ENCODE measurements around the gene FUBP3.
"Not testable (repeated sequence)": the region's sequence is repeated elsewhere in the genome, so short reads cannot be mapped to it uniquely, and the experiment has no call there.

FUBP3 gene

DNA sequence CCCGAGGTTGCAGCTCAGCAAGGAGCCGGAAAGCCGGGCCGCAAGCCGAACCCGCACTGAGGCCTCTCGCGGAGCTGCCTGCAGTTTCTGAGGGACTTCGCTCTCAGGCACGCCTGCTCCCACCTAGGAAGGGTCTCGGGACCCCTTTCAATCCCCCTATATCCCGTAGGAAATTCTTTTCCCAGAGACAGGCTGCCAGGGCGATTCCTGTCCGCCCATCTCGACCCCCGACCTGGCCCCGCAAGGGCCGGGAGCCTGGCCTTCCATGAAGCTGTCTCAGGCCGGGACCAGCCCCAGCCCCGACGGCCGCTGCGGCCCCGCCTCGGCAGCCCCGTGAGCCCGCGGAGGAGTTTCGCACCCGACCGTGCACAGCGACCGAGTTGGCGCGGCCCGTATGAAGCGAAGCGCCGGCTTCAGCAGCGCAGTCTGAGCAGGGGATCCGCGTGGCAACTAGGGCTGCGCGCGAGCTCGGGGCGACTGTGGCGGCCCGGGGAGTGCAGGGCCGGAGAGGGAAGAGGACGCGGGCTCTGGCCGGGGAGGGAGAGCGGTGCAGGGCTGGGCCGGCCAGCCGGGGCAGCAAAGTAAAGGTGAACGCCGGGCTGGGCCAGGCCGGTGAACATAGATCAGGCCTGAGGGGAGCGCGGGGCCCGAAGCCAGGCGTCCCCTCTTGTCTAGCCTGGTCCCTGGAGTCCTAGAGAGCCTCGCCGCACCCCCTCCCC, 84.0 kb downstream of the FUBP3 start:
- no peak for DNase-seq

- DNase-seq: no peak
Observed at GRCh38 chr9:130663977-130664250, 84.5 kb downstream of the FUBP3 start.

DNA sequence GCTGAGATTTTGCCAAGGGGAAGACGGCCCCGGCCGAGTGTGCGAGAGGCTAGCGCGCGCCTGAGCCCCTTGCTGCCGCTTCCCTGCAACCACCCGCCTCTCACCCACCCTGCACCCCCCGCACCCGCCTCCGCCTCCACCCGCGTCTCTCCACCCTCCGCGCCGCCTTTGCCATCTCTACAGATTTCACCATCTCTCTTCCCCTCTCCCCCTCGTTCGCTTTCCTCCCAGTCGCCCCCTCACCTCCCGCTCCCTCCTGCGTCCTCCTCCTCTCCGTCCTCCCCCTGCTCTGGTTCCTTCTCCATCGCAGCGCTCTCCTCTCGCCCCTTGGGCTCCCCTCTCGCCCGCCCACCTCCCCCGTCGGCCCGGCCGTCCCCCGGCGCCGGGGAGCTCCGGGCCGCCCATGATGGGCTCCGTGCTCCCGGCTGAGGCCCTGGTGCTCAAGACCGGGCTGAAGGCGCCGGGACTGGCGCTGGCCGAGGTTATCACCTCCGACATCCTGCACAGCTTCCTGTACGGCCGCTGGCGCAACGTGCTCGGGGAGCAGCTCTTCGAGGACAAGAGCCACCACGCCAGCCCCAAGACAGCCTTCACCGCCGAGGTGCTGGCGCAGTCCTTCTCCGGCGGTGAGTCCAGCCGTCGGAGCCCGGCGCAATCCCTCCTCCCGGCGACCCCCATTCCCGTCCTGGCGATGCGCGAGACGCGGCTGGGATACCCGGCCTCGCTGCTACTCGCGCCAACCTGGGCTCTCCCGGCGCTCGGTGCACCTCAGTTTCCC, 85.1 kb downstream of the FUBP3 start, which contains the start of gene PRDM12:
TSS of gene PRDM12 (plus strand) at position 344 of the 778 bp plus-strand sequence. CDS start at position 404, 60 bp downstream.
- no peak for DNase-seq

DNA sequence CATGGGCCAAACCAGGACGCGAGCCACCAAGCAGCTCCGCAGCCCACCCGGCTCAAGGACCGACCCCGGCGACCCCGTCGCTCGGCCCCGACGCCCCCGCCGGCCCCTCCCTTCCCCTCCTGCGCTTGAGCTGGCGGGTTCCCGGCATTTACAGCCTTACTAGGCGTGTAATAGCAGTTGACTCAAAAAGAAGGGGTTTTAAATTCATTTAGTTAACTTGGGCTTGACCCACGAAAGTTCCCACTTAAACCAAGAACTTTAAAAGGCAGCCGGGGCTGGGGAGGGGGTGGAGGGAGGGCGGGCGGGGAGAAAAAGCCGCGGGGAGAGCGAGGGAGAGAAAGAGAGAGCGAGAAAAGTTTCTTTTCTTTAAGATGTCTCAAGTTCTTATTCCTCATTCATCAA, 85.7 kb downstream of the FUBP3 start:
- no peak for DNase-seq

GRCh38 chr9:130665431-130666392, 86.3 kb downstream of the FUBP3 start:
- no peak for DNase-seq

GRCh38 chr9:130666393-130667119, 87.2 kb downstream of the FUBP3 start:
- DNase-seq: no peak

DNA sequence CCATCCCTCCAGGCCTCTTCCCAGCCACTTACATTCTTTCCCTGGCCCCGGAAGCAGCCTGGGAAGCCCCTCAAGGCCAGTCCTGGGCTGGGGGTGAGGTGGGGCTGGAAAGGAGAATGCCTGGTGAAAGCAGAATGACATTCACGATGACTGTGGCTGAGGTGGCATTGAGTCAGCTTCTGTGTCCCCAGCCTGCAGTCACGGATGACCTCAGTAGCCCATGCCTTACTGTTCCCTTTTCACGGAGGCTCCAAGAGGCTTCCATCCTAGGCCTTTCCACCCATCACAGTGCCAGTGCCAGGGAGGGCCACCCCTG, 87.7 kb downstream of the FUBP3 start:
- DNase-seq: peak; percentile 40

DNA sequence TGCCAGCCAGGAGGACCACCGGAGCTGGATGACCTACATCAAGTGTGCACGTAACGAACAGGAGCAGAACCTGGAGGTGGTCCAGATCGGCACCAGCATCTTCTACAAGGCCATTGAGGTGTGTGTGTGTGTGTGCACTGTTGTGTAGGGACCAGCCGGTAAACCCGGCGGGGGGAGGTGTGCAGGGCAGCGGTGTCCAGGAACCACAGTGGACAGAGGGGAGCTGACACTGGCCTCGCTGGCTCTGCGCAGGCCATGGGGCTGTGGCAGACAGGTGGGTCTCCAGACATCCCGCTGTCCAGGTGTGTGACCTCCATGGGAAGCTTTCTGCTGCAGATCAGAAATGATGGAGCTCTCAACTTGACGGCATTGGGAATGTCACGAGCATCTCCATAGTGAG, 88.8 kb downstream of the FUBP3 start:
- DNase-seq: no peak

- no peak for DNase-seq
Observed at GRCh38 chr9:130668659-130669058, 89.3 kb downstream of the FUBP3 start.

- no peak for DNase-seq
Observed at GRCh38 chr9:130669965-130670364, 90.6 kb downstream of the FUBP3 start.

GRCh38 chr9:130670644-130671043, 91.3 kb downstream of the FUBP3 start:
- DNase-seq: peak; percentile 27

- no peak for DNase-seq
Observed at GRCh38 chr9:130672466-130672865, 93.1 kb downstream of the FUBP3 start.

GRCh38 chr9:130672933-130673615, 93.7 kb downstream of the FUBP3 start:
- DNase-seq: peak; percentile 20

DNA sequence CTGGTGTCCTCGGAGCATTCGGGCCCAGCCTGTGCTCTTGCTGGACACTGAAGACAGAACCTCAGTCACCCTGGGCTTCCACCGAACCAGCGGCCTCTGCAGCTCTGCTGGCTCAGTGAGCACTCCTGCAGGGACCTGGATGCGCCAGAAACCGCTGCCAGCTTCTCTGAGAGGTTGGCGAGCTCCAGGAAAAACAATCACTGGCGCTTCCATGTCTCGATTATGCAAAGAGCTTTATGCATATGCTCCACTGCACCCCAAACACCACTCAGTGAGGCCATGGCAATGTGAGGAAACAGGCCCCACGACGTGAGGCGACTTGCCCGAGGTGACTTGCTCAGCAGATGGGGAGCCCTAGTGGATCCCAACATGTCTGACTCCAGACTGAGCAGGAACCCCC, 96.0 kb downstream of the FUBP3 start:
- DNase-seq: no peak

DNA sequence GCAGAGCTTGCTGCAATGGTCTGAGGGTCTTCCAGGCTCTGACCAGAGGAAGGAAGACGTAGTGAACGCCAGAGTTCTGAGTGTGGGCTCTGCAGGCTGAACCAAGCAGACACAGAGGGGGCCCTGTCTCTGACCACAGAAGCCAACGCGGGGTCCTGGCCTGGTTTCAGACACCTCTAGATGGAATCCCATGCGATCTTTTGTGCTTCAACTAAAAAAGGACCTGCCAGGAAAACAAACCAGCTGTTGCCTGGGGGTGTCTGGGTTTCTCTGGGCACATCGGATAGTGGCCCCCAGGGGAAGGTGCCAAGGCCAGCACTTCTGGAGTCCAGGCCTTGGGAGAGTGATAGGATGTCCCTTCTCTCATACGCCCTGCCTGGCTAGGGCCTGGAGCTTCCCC, 97.9 kb downstream of the FUBP3 start:
- DNase-seq: no peak

GRCh38 chr9:130680836-130681768, 101.7 kb downstream of the FUBP3 start:
- peak; percentile 83 for DNase-seq

- no peak for DNase-seq
Observed at GRCh38 chr9:130681769-130682420, 102.5 kb downstream of the FUBP3 start.

GRCh38 chr9:130682421-130683121, 103.2 kb downstream of the FUBP3 start:
- DNase-seq: peak; percentile 70

DNA sequence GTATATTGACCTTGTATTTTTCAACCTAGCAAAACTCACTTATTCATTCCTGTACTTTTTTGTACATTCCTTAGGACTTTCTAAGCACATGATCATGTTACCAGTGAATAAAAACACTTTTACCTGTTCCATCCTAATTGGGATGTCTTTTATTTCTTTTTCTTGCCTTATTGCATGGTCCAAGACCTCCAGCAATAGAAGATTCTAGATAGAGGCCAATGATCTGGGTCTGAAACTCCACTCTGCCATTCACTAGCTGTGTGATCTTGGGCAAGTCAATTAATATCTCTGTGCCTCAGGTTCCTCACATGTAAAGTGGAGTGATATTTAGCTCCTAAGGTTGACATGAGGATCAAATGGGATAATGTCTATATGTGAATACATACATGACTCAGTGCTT, 105.7 kb downstream of the FUBP3 start:
- no peak for DNase-seq

GRCh38 chr9:130685945-130686344, 106.6 kb downstream of the FUBP3 start:
- DNase-seq: not testable (repeated sequence)

Data from fibroblast of skin of back (primary cell).